Activated naive CD4-positive, alpha-beta T cell treated with anti-CD3 and anti-CD28 coated beads, Interleukin-2, amount 50 U/mL, for 24 hours (primary cell): ENCODE results near the gene FLACC1.

Source experiments
- H3K27ac Mint-ChIP-seq: one replicate; pipeline ENCODE4 v1.8.0; 2021; ENCODE audit warnings: mild to moderate bottlenecking, mixed read lengths
- H3K27me3 Mint-ChIP-seq: one replicate; pipeline ENCODE4 v1.8.0; 2021; ENCODE audit warnings: mixed read lengths
- H3K36me3 Mint-ChIP-seq: one replicate; pipeline ENCODE4 v1.8.0; 2021; ENCODE audit warnings: mixed read lengths
- H3K4me1 Mint-ChIP-seq: one replicate; pipeline ENCODE4 v1.8.0; 2021; ENCODE audit warnings: mixed read lengths
- H3K4me3 Mint-ChIP-seq: one replicate; pipeline ENCODE4 v1.8.0; 2021; ENCODE audit warnings: mild to moderate bottlenecking, mixed read lengths
- H3K9me3 Mint-ChIP-seq: one replicate; pipeline ENCODE4 v1.8.0; 2021; ENCODE audit warnings: mixed read lengths

Gene FLACC1

GRCh38 chr2:201271917-201272316 is 85.2 kb downstream of the FLACC1 start:
- H3K4me1 Mint-ChIP-seq, result peaks cover 84% of the 10 kb centered on the region
- peak overlapping the region; percentile 0 for H3K4me3 Mint-ChIP-seq
- peak overlapping the region; percentile 57 for H3K27ac Mint-ChIP-seq
- no peaks in the 10 kb centered on the region for H3K9me3 Mint-ChIP-seq
- peaks cover 35% of the 10 kb centered on the region for H3K36me3 Mint-ChIP-seq
- no peaks in the 10 kb centered on the region for H3K27me3 Mint-ChIP-seq

GRCh38 chr2:201270293-201271001 is 86.7 kb downstream of the FLACC1 start:
- no peaks in the 10 kb centered on the region for H3K27me3 Mint-ChIP-seq
- H3K27ac Mint-ChIP-seq, result no peak overlapping the region
- H3K9me3 Mint-ChIP-seq, result no peaks in the 10 kb centered on the region
- peaks cover 89% of the 10 kb centered on the region for H3K4me1 Mint-ChIP-seq
- no peak overlapping the region for H3K4me3 Mint-ChIP-seq
- peaks cover 36% of the 10 kb centered on the region for H3K36me3 Mint-ChIP-seq

DNA sequence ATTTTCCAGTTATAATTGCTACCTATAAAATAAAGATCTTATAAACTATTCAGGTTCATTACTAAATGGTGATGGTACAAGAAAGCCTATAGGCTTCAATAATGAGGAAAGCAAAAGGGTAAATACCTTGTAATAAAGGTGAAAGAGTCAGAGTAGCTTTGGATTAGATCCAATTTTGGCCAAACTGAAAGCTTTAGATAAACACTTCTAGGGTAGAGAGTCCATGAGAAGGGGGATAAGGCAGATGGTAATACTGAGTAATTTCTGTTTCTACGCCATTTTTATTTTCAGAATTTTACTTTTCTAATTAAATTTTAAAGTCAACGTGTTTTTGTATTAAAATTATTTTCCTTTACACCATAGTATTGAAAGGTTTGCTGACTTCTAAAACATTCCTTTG is 87.4 kb downstream of the FLACC1 start:
- H3K9me3 Mint-ChIP-seq, result no peaks in the 10 kb centered on the region
- peaks cover 89% of the 10 kb centered on the region for H3K4me1 Mint-ChIP-seq
- H3K27ac Mint-ChIP-seq, result peak overlapping the region; percentile 79
- H3K27me3 Mint-ChIP-seq, result no peaks in the 10 kb centered on the region
- H3K4me3 Mint-ChIP-seq, result no peak overlapping the region
- H3K36me3 Mint-ChIP-seq, result peaks cover 31% of the 10 kb centered on the region

GRCh38 chr2:201267278-201268030 is 89.7 kb downstream of the FLACC1 start:
- no peaks in the 10 kb centered on the region for H3K27me3 Mint-ChIP-seq
- H3K27ac Mint-ChIP-seq, result no peak overlapping the region
- no peaks in the 10 kb centered on the region for H3K9me3 Mint-ChIP-seq
- H3K4me3 Mint-ChIP-seq, result peak overlapping the region; percentile 61
- H3K4me1 Mint-ChIP-seq, result peaks cover 94% of the 10 kb centered on the region
- peaks cover 24% of the 10 kb centered on the region for H3K36me3 Mint-ChIP-seq

GRCh38 chr2:201266629-201267028 is 90.5 kb downstream of the FLACC1 start:
- Mint-ChIP-seq H3K4me3 (peak overlapping the region; percentile 30), H3K27me3 (no peaks in the 10 kb centered on the region), H3K36me3 (peaks cover 19% of the 10 kb centered on the region)

GRCh38 chr2:201264472-201265173 is 92.5 kb downstream of the FLACC1 start:
- no peaks in the 10 kb centered on the region for H3K9me3 Mint-ChIP-seq
- peaks cover 15% of the 10 kb centered on the region for H3K36me3 Mint-ChIP-seq
- H3K4me1 Mint-ChIP-seq, result peaks cover 80% of the 10 kb centered on the region
- peak overlapping the region; percentile 89 for H3K4me3 Mint-ChIP-seq
- H3K27ac Mint-ChIP-seq, result peak overlapping the region; percentile 80
- no peaks in the 10 kb centered on the region for H3K27me3 Mint-ChIP-seq

More at GRCh38 chr2:201266629-201267028, 90.5 kb downstream of the FLACC1 start:
- H3K27ac Mint-ChIP-seq, result peak overlapping the region; percentile 27
- H3K4me1 Mint-ChIP-seq, result peaks cover 91% of the 10 kb centered on the region
- no peaks in the 10 kb centered on the region for H3K9me3 Mint-ChIP-seq

DNA sequence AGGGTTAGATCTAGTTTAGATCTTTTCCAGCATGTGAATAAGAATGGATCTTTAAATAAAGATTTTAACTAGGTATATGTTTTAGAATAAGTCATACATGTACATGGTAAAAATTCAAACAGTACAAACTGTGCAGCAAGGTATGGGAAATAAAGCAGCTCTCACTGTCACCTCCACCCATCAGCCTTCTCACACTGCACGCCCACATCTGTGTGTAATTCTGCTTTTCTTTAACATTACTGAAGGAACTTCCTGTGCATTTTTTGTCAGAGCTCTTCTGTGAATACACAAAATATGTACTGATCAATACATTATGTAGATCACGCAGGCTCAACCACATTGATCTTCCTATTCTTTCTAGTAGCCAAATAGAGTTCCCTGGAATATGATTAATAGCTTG is 93.4 kb downstream of the FLACC1 start:
- H3K27me3 Mint-ChIP-seq, result no peaks in the 10 kb centered on the region
- H3K36me3 Mint-ChIP-seq, result peaks cover 13% of the 10 kb centered on the region
- H3K4me3 Mint-ChIP-seq, result peak overlapping the region; percentile 89
- no peaks in the 10 kb centered on the region for H3K9me3 Mint-ChIP-seq
- peak overlapping the region; percentile 75 for H3K27ac Mint-ChIP-seq
- peaks cover 79% of the 10 kb centered on the region for H3K4me1 Mint-ChIP-seq

DNA sequence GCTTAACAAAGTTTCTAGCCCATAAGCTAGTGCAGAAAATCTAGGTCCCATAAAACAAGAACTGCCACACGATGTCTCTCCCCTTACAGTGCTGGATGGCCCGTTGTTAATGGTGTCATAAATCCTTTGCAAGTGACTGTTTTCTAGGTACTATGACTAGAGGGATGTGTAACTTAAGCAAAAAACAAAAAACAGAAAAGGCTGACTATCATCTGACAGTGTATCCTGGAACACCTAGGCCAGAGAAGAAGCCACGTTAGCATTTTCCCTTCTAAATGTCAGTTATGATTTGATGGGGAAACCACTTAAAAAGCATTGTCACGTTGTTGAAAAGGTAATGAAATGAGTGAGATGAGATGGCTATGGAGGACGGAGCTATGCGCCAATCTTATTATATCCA is 94.4 kb downstream of the FLACC1 start:
- peak overlapping the region; percentile 92 for H3K27ac Mint-ChIP-seq
- H3K9me3 Mint-ChIP-seq, result no peaks in the 10 kb centered on the region
- peaks cover 84% of the 10 kb centered on the region for H3K4me1 Mint-ChIP-seq
- peak overlapping the region; percentile 89 for H3K4me3 Mint-ChIP-seq
- peaks cover 10% of the 10 kb centered on the region for H3K36me3 Mint-ChIP-seq
- H3K27me3 Mint-ChIP-seq, result no peaks in the 10 kb centered on the region

- peak overlapping the region; percentile 91 for H3K27ac Mint-ChIP-seq
- H3K9me3 Mint-ChIP-seq, result no peaks in the 10 kb centered on the region
- H3K36me3 Mint-ChIP-seq, result peaks cover 7% of the 10 kb centered on the region
- H3K4me1 Mint-ChIP-seq, result peaks cover 84% of the 10 kb centered on the region
- peak overlapping the region; percentile 91 for H3K4me3 Mint-ChIP-seq
- no peaks in the 10 kb centered on the region for H3K27me3 Mint-ChIP-seq
These were observed 95.2 kb downstream of the FLACC1 start for GRCh38 chr2:201261906-201262305.

GRCh38 chr2:201261471-201261870 is 95.7 kb downstream of the FLACC1 start:
- Mint-ChIP-seq H3K36me3 (peaks cover 5% of the 10 kb centered on the region), H3K4me1 (peaks cover 84% of the 10 kb centered on the region), H3K27ac (peak overlapping the region; percentile 91), H3K9me3 (no peaks in the 10 kb centered on the region), H3K27me3 (no peaks in the 10 kb centered on the region), H3K4me3 (peak overlapping the region; percentile 91)

DNA sequence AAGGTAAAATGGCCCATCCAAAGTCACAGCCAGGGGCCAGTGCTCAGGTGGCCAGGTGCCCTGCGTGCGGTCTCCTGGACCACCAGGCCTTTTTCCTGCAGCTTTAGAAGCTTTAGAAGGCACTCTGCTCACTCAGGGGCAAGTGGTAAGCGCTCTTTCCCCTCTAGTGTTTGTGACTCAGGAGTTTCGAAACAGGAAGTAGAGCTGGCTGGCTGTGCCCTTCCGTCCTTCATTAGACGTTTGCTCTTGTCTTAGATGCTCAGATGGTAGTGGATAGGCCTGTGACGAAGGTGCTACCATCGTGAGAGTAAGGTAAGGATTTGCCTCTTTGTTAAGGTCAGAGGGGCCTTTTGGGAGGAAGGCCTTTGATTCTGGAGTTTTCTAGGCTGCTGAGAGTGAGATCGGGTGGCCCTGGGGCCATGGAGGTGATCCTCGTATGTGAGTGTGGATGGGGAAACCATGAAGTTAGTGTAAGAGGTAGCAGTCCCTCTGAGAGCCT is 96.8 kb downstream of the FLACC1 start, which contains the start of gene CASP8:
CASP8 (plus strand) TSS at position 235 of the 499 bp plus-strand sequence. CDS start 5,951 bp downstream, outside the sequence.
- H3K4me3 Mint-ChIP-seq, result peak within 1 kb of the TSS; percentile 91
- H3K27me3 Mint-ChIP-seq, result no peaks in the 10 kb centered on the region
- peaks cover 82% of the 10 kb centered on the region for H3K4me1 Mint-ChIP-seq
- peaks cover 2% of the 10 kb centered on the region for H3K36me3 Mint-ChIP-seq
- peak within 1 kb of the TSS; percentile 96 for H3K27ac Mint-ChIP-seq
- H3K9me3 Mint-ChIP-seq, result no peaks in the 10 kb centered on the region

DNA sequence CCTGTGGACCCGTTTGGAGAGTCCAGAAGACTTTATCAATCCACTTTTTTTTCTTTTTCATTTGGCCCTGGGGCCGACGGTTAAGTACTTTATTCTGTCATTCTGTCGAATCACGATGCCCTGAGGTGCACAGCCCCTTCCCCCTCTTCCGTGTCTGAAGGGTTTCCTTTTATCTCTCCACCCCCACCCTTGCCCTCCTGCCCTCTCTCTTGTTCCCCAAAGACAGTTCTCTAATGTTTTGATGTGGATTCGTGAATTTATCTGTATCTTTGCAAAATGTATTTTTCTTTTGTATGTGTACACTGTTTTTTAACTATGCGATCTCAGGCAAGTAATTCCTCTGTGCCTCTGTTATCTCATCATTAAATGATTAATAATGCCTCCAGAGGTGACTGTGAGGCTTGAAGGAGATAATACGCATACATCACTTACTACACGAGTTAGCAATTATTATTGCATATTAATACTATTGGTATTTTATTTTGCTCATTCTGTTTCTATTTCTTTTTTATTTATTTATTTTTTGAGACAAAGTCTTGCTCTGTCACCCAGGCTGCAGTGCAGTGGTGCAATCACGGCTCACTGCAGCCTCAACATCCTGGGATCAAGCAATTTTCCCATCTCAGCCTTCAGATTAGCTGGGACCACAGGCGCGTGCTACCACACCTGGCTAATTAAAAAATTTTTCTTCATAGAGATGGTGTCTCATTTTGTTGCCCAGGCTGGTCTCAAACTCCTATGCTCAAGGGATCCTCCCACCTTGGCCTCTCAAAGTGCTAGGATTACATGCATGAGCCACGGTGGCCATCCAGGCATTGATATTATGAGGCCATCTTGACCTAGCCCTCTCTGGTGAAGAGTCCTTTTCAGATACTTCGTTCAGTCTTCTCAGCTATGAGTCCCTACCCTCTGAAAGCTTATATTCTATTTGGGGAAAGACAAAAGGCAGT is 98.2 kb downstream of the FLACC1 start:
- H3K27me3 Mint-ChIP-seq, result no peaks in the 10 kb centered on the region
- no peaks in the 10 kb centered on the region for H3K9me3 Mint-ChIP-seq
- peaks cover 2% of the 10 kb centered on the region for H3K36me3 Mint-ChIP-seq

DNA sequence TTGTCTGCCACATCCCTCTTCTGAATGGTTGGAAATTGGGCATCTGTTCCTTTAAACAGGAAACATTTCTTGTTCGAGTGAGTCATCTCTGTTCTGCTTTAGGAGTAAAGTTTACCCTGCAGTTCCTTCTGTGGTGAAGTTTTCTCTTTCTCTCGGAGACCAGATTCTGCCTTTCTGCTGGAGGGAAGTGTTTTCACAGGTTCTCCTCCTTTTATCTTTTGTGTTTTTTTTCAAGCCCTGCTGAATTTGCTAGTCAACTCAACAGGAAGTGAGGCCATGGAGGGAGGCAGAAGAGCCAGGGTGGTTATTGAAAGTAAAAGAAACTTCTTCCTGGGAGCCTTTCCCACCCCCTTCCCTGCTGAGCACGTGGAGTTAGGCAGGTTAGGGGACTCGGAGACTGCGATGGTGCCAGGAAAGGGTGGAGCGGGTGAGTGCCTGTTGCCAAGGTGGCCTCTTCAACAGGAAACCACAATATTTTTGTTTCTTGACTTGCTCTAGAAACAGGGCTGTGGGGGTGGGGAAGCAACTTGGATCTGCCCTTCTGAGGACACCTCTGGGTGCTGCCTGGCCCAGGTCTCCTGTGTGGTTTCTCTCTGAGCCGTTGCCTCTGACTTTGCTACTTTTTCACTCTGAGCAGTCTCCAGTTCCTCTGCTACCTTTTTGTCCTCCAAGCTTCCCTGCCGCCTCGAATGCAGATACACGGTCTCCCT is 99.0 kb downstream of the FLACC1 start:
- no peaks in the 10 kb centered on the region for H3K27me3 Mint-ChIP-seq
- H3K9me3 Mint-ChIP-seq, result no peaks in the 10 kb centered on the region
- H3K27ac Mint-ChIP-seq, result peak overlapping the region; percentile 97

More for the DNA sequence above, 98.2 kb downstream of the FLACC1 start:
- H3K4me1 Mint-ChIP-seq, result peaks cover 82% of the 10 kb centered on the region
- peak overlapping the region; percentile 97 for H3K27ac Mint-ChIP-seq
- peak overlapping the region; percentile 89 for H3K4me3 Mint-ChIP-seq

GRCh38 chr2:201257381-201257955 is 99.7 kb downstream of the FLACC1 start:
- Mint-ChIP-seq H3K4me1 (peaks cover 81% of the 10 kb centered on the region), H3K9me3 (no peaks in the 10 kb centered on the region), H3K27me3 (no peaks in the 10 kb centered on the region), H3K4me3 (peak overlapping the region; percentile 89), H3K27ac (peak overlapping the region; percentile 97), H3K36me3 (peaks cover 2% of the 10 kb centered on the region)

More for the DNA sequence above, 99.0 kb downstream of the FLACC1 start:
- H3K36me3 Mint-ChIP-seq, result peaks cover 2% of the 10 kb centered on the region
- peak overlapping the region; percentile 89 for H3K4me3 Mint-ChIP-seq
- H3K4me1 Mint-ChIP-seq, result peaks cover 81% of the 10 kb centered on the region
